ENCODE results near the gene LIMS1.

DNA sequence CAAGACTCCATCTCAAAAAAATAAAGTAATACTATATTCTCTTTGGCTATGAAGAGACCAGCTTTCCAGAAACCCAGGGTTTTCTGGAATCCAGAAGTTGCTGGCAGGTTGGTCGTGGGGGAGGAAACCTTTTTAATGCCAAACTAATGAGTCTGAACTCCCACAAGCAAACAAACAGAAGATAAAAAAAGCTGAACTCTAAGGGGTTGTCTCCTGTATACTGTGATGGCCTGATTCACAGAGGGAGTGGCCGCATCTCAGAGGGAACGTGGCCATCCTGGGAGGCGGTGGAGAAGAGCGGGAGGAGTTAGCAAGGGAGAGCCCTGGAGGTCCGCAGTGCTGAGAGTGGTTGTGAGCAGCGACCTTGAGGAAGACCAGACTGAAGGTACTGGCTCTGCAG is 36.1 kb downstream of the LIMS1 start:
- TF ChIP-seq GATA2 (IDR thresholded peaks at IDR 0.05; ENCODE audit: low read depth, low read length): no peak
- no peak for TF ChIP-seq GATA3 (IDR thresholded peaks at IDR 0.05; ENCODE audit: low read depth, low read length)
